PC-9 (cell line): ENCODE measurements around the gene KIF16B.

Experiments
- EZH2 ChIP-seq: fragments of 200-600 bp; sonication (generic); IDR thresholded peaks from 2 replicates; pipeline ENCODE4 v1.8.0; 2017; ENCODE audit warnings: antibody characterized with exemption, low read depth
- TF ChIP-seq, protein P1 (sequence below): fragments of 200-600 bp; sonication (generic); conservative IDR thresholded peaks from 2 replicates; pipeline ENCODE4 v1.6.1; 2017; ENCODE audit warnings: mixed run types, antibody characterized with exemption, mild to moderate bottlenecking, moderate library complexity

DNA sequence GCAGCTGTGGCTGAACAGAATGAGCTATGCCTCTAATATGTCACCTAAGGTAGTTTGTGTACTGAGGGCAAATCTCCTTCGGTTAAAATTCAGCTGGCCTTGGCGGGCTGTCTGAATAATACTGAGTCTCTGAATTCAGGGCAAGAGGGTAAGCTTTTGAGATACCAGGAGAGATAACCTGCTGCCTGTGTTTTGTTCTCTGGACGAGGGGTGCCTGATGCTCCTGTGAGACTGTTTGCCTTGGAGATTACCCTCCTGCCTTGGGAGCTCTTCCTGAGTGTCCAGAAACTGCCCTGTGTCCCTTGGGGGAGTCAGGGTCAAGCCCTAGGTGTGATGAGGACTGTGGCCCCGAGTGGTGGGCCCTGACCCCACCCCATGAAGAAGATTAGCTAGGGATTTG is 282.9 kb downstream of the KIF16B start:
- TF ChIP-seq, protein P1, sequence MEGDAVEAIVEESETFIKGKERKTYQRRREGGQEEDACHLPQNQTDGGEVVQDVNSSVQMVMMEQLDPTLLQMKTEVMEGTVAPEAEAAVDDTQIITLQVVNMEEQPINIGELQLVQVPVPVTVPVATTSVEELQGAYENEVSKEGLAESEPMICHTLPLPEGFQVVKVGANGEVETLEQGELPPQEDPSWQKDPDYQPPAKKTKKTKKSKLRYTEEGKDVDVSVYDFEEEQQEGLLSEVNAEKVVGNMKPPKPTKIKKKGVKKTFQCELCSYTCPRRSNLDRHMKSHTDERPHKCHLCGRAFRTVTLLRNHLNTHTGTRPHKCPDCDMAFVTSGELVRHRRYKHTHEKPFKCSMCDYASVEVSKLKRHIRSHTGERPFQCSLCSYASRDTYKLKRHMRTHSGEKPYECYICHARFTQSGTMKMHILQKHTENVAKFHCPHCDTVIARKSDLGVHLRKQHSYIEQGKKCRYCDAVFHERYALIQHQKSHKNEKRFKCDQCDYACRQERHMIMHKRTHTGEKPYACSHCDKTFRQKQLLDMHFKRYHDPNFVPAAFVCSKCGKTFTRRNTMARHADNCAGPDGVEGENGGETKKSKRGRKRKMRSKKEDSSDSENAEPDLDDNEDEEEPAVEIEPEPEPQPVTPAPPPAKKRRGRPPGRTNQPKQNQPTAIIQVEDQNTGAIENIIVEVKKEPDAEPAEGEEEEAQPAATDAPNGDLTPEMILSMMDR, result no peak
- no peak for TF ChIP-seq EZH2
